H1 (cell line): ENCODE measurements around the gene ITGA5. TPM values are rescaled to one million over a fixed set of nuclear protein-coding genes. Genes with fewer than 3 reads are reported as not detected.

Source experiments
- CBX8 ChIP-seq: fragments of 300-800, 300-1000 bp; sonication (generic); IDR thresholded peaks from 2 replicates; pipeline ENCODE4 v1.7.1; 2016; ENCODE audit warnings: low read depth, low read length, borderline replicate concordance
- FOSL1 ChIP-seq: IDR thresholded peaks from 2 replicates; pipeline ENCODE4 v1.6.1; 2011; ENCODE audit warnings: mild to moderate bottlenecking, low read depth, low read length, moderate library complexity; ENCODE audit not compliant: insufficient read depth
- MAX ChIP-seq: IDR thresholded peaks from 2 replicates; pipeline ENCODE4 v1.6.1; 2012; ENCODE audit warnings: inconsistent platforms
- POLR2AphosphoS5 ChIP-seq: IDR thresholded peaks from 2 replicates; pipeline ENCODE4 v1.6.1; 2011; ENCODE audit warnings: low read depth, low read length
- RFX5 ChIP-seq: IDR thresholded peaks from 2 replicates; pipeline ENCODE4 v1.6.1; 2011; ENCODE audit warnings: low read depth, low read length, improper control_type of control experiment, borderline replicate concordance
- SP2 ChIP-seq: IDR thresholded peaks from 2 replicates; pipeline ENCODE4 v1.6.1; 2012; ENCODE audit warnings: mild to moderate bottlenecking, low read length, inconsistent platforms
- polyA plus RNA-seq, 7 experiments: library from polyadenylated mRNA; depleted of rRNA in 3 of 7; stranded (reverse) in 5 of 7; unstranded in 2 of 7; fragments of >200 nt in 5 of 7; fragments of 200-250 nt in 2 of 7; gene quantifications; 1 replicate in 5 of 7; 2 replicates in 1 of 7; 4 replicates in 1 of 7; pipeline versions ENCODE4 v1.2.1 to v1.2.3, GENCODE V29; 2011 to 2013; ENCODE audit warnings: missing spikeins in 2 of 7, mixed read lengths in 2 of 7
- total RNA-seq: library from RNA; stranded (reverse); fragmentation: NEBNext Ultra II Directional; extraction: Animal tissue kit (Norgen Biotek cat#: 25700); gene quantifications from 2 replicates; pipeline ENCODE4 v1.2.1, GENCODE V29; 2021
- TF ChIP-seq, protein P1 (sequence below): IDR thresholded peaks from 2 replicates; pipeline ENCODE4 v1.6.1; 2011; ENCODE audit warnings: low read depth, mild to moderate bottlenecking, low read length; ENCODE audit not compliant: insufficient read depth
- TF ChIP-seq, protein P2 (sequence below): IDR thresholded peaks from 2 replicates; pipeline ENCODE4 v1.6.1; 2011; ENCODE audit warnings: low read length, improper control_type of control experiment

Gene ITGA5
- total and polyA plus RNA-seq, 2 of the 8 experiments (the other 6 are each of a cell fraction or from before 2014, with no cell fraction given): 11.6 to 19.4 TPM

DNA sequence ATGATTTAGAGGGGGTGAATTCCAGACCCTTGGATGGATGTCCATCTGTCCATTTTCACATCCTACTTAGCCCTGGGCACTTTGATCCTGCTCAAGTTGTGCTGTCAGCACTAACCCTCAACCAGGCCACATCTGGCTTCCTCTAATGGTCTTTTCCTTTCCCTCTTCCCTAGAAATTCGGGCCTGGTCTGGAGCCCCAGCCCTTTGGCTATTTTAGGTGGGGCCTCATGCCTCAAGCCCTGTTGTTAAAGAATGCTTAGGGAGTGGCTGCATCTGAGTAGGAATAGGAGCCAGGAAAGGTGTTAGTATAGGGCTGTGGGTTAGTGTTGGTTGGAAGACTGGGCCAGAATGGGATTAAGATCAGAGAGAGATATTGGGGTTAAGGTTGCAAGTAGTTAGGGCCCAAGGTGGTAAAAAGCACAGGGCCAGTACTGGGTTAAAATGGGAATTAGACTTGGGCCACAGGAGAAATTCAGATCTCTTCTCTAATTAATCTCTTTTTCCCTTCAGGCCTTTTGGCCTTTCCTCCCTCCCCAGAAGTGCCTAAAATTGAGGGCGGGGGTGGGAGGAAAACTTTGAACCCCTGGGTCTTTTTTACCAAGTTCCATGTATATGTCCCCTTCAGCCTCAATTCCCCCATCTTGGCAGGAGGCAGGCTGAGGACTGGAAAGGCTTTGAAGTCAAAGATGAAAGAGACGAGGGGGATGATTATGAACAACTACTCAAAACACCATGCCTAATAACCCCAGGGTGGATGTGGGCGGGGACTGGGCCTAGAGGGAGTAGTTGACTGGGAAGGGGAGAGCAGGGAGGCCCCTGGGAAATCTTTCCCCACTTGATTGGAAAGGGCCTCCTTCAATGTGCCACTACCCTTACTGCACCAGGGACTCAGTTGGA, 30.6 kb downstream of the ITGA5 start (continued):
- TF ChIP-seq RFX5 (no peak), POLR2AphosphoS5 (no peak), SP2 (no peak), FOSL1 (no peak), CBX8 (no peak), MAX (no peak)
- TF ChIP-seq, protein P1, sequence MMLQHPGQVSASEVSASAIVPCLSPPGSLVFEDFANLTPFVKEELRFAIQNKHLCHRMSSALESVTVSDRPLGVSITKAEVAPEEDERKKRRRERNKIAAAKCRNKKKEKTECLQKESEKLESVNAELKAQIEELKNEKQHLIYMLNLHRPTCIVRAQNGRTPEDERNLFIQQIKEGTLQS: no peak
- TF ChIP-seq, protein P2, sequence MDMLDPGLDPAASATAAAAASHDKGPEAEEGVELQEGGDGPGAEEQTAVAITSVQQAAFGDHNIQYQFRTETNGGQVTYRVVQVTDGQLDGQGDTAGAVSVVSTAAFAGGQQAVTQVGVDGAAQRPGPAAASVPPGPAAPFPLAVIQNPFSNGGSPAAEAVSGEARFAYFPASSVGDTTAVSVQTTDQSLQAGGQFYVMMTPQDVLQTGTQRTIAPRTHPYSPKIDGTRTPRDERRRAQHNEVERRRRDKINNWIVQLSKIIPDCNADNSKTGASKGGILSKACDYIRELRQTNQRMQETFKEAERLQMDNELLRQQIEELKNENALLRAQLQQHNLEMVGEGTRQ: no peak
